ENCODE results near the gene PCDHA5.
"Not testable (repeated sequence)": the region's sequence is repeated elsewhere in the genome, so short reads cannot be mapped to it uniquely, and the experiment has no call there.

PCDHA5 gene

DNA sequence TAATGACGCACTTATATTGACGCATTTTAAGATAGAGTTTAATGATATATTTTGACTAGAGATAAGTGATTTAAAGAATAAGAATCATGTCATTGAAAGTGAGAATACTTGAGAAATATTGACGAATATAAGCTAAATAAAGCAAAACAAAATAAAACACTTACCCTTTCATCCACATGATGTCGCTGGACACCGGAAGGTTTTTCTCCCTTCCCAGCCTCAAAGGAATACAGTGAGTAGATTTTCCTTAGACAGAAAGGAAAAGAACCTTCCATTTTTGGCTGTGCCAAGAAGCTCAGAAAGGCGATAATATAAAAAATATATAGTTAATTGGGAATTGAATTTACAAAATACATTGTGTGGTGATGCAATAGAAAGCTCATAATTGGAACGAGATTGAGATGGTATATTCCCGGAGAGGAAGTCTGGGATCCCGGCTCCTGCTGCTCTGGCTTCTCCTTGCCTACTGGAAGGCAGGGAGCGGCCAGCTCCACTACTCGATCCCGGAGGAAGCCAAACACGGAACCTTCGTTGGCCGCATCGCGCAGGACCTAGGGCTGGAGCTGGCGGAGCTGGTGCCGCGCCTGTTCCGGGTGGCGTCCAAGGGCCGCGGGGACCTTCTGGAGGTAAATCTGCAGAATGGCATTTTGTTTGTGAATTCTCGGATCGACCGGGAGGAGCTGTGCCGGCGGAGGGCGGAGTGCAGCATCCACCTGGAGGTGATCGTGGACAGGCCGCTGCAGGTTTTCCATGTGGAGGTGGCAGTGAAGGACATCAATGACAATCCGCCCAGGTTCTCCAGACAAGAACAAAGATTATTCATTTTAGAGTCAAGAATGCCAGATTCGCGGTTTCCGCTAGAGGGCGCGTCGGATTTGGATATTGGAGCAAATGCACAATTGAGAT lies at the start of gene PCDHA5:
Gene PCDHA5, plus strand, starts transcription at position 239 of the 906 bp plus-strand sequence.
- no peak for DNase-seq (ENCODE audit: low read depth)

DNA sequence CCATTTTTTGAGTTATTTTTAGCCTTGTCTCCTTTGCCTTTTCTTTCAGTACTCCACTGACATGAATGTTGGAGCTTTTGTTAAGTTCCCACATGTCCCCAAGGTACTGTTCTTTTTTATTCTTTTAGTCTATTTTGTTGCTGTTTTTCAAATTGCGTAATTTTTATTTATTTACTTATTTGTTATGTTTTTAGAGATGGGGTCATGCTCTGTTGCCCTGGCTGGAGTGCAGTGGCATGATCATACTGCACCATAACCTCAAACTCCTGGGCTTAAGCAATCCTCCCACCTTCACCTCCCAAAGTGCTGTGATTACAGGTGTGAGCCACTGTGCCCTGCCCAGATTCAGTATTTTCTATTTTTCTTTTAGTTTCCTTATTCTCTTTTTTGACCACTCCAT lies 40.9 kb upstream of the PCDHA5 start:
- no peak for DNase-seq (ENCODE audit: low read depth)

DNA sequence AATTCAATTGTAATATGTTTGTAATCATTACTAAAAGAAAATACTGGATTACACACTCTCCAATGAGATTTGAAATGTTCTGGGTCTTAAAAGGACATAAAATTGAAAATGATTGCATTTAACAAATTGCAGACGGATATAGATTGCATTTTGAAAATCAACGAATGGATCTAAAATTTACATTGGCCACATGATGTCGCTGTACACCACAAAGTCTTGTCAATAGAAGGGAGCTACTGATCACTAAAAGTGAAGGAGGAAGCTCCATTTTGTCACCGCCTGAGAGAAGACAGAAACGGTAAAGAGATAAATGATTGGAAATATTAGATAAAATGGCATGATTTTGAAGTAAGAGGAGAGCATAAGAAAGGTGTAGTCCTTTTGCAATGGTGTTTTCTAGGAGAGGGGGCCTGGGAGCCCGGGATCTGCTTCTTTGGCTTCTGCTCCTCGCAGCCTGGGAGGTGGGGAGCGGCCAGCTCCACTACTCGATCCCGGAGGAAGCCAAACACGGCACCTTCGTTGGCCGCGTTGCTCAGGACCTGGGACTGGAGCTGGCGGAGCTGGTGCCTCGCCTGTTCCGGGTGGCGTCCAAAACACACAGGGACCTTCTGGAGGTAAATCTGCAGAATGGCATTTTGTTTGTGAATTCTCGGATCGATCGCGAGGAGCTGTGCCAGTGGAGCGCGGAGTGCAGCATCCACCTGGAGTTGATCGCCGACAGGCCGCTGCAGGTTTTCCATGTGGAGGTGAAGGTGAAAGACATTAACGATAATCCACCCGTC lies 35.3 kb upstream of the PCDHA5 start, which contains the start of gene PCDHA1:
Gene PCDHA1, plus strand, starts transcription at position 236 of the 782 bp plus-strand sequence.
- DNase-seq (ENCODE audit: low read depth): no peak

DNA sequence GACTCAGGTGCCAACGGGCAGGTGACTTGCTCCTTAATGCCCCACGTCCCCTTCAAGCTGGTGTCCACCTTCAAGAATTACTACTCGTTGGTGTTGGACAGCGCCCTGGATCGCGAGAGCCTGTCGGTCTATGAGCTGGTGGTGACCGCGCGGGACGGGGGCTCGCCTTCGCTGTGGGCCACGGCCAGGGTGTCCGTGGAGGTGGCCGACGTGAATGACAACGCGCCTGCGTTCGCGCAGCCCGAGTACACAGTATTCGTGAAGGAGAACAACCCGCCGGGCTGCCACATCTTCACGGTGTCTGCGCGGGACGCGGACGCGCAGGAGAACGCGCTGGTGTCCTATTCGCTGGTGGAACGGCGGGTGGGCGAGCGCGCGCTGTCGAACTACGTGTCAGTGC lies 34.0 kb upstream of the PCDHA5 start:
- DNase-seq (ENCODE audit: low read depth): not testable (repeated sequence)

DNA sequence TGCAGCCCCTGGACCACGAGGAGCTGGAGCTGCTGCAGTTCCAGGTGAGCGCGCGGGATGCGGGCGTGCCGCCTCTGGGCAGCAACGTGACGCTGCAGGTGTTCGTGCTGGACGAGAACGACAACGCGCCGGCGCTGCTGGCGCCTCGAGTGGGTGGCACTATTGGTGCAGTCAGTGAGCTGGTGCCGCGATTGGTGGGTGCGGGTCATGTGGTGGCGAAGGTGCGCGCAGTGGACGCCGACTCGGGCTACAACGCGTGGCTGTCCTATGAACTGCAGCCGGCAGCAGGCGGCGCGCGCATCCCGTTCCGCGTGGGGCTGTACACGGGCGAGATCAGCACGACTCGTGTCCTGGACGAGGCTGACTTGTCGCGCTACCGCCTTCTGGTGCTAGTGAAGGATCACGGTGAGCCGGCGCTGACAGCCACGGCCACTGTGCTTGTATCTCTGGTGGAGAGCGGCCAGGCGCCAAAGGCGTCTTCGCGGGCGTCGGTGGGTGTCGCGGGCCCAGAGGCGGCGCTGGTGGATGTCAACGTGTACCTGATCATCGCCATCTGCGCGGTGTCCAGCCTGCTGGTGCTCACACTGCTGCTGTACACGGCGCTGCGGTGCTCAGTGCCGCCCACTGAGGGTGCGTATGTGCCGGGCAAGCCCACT lies 33.4 kb upstream of the PCDHA5 start:
- not testable (repeated sequence) for DNase-seq (ENCODE audit: low read depth)

DNA sequence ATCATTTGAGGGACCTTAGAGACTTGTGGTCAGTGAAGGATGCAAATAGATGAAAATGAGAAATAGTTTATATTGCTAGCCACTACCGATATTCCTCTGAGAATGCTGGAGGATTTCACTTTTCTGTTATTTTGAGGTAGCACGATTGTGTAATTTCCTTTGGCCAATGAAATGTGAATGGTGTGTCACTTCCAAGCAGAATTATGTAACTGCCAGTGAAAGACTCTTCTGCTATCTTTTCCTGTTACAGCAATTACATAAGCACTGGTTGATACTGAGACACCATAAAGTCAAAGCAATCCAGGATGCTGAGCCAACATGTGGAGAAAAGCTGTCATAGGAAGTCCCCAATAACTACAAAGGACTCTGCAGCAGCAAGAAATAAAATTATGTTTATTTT lies 30.3 kb upstream of the PCDHA5 start:
- DNase-seq (ENCODE audit: low read depth): no peak

DNA sequence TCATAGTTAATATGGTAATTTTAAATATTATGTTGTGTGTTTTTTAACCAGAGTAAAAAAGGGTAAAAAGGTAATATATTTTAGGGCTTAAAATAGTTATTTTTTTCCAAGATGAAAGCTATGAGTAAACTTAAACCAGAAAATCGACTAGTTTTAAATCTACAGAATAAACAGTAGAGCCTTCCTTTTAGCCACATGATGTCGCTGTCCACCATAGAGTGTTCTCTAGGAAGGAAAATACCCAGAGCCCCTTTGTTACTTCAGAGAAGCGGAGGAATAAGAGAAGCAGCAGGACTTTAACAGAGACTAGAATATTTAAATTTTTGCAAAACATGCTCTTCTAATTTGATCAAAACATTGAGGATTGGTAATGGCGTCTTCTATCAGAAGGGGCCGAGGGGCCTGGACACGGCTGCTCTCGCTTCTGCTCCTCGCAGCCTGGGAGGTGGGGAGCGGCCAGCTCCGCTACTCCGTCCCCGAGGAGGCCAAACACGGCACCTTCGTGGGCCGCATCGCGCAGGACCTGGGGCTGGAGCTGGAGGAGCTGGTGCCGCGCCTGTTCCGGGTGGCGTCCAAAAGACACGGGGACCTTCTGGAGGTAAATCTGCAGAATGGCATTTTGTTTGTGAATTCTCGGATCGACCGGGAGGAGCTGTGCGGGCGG lies 26.7 kb upstream of the PCDHA5 start, which contains the start of gene PCDHA2:
Gene PCDHA2, plus strand, starts transcription at position 258 of the 664 bp plus-strand sequence.
- DNase-seq (ENCODE audit: low read depth): no peak

DNA sequence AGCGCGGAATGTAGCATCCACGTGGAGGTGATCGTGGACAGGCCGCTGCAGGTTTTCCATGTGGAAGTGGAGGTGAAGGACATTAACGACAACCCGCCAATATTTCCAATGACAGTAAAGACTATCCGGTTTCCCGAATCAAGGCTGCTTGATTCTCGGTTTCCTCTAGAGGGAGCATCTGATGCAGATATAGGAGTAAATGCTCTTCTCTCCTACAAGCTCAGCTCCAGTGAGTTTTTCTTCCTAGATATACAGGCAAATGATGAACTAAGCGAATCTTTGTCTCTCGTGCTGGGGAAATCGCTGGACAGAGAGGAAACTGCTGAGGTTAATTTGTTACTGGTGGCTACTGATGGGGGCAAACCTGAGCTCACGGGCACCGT lies 26.2 kb upstream of the PCDHA5 start:
- no peak for DNase-seq (ENCODE audit: low read depth)

DNA sequence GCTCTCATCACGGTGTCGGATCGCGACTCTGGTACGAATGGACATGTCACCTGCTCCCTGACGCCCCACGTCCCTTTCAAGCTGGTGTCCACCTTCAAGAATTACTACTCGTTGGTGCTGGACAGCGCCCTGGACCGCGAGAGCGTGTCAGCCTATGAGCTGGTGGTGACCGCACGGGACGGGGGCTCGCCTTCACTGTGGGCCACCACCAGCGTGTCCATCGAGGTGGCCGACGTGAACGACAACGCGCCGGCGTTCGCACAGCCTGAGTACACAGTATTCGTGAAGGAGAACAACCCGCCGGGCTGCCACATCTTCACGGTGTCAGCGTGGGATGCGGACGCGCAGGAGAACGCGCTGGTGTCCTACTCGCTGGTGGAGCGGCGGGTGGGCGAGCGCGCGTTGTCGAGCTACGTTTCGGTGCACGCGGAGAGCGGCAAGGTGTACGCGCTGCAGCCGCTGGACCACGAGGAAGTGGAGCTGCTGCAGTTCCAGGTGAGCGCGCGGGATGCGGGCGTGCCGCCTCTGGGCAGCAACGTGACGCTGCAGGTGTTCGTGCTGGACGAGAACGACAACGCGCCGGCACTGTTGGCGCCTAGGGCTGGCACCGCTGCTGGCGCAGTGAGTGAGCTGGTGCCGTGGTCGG lies 25.2 kb upstream of the PCDHA5 start:
- DNase-seq (ENCODE audit: low read depth): not testable (repeated sequence)

DNA sequence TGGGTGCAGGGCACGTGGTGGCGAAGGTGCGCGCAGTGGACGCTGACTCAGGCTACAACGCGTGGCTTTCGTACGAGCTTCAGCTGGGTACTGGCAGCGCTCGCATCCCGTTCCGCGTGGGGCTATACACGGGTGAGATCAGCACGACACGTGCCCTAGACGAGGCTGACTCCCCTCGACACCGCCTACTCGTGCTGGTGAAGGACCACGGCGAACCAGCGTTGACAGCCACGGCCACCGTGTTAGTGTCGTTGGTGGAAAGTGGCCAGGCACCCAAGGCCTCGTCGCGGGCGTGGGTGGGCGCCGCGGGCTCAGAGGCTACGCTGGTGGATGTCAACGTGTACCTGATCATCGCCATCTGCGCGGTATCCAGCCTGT lies 24.7 kb upstream of the PCDHA5 start:
- no peak for DNase-seq (ENCODE audit: low read depth)

DNA sequence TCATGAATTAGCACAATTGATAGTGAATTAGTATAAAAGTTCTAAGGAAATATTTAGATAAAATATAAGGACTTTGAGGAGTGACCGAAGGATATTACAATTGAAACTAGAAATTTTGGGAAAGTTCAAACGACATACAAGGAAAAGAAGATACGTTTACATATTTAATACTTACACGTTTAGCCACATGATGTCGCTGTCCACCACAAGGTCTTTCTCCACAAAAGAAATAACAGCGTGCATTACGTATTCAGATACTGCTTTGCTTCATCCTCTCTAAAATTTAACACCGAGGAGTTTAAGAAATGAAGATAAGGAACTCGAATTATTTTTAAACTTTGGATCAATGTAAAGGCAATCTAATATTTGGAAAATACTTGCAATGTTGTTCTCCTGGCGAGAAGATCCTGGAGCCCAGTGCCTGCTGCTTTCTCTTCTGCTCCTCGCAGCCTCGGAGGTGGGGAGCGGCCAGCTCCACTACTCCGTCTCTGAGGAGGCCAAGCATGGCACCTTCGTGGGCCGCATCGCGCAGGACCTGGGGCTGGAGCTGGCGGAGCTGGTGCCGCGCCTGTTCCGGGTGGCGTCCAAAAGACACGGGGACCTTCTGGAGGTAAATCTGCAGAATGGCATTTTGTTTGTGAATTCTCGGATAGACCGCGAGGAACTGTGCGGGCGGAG lies 20.5 kb upstream of the PCDHA5 start, which contains the start of gene PCDHA3:
Gene PCDHA3, plus strand, starts transcription at position 242 of the 678 bp plus-strand sequence.
- no peak for DNase-seq (ENCODE audit: low read depth)

DNA sequence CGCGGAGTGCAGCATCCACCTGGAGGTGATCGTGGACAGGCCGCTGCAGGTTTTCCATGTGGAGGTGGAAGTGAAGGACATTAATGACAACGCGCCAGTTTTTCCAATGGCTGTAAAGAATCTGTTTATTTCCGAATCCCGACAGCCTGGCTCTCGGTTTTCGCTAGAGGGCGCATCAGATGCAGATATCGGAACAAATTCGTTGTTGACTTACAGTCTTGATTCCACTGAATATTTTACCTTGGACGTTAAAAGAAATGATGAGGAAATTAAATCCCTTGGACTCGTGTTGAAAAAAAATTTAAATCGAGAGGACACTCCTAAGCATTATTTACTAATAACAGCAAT lies 19.9 kb upstream of the PCDHA5 start:
- DNase-seq (ENCODE audit: low read depth): no peak

DNA sequence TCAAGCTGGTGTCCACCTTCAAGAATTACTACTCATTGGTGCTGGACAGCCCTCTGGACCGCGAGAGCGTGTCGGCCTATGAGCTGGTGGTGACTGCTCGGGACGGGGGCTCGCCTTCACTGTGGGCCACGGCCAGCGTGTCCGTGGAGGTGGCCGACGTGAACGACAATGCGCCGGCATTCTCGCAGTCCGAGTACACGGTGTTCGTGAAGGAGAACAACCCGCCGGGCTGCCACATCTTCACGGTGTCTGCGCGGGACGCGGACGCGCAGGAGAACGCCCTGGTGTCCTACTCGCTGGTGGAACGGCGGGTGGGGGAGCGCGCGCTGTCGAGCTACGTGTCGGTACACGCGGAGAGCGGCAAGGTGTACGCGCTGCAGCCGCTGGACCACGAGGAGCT lies 19.0 kb upstream of the PCDHA5 start:
- not testable (repeated sequence) for DNase-seq (ENCODE audit: low read depth)

DNA sequence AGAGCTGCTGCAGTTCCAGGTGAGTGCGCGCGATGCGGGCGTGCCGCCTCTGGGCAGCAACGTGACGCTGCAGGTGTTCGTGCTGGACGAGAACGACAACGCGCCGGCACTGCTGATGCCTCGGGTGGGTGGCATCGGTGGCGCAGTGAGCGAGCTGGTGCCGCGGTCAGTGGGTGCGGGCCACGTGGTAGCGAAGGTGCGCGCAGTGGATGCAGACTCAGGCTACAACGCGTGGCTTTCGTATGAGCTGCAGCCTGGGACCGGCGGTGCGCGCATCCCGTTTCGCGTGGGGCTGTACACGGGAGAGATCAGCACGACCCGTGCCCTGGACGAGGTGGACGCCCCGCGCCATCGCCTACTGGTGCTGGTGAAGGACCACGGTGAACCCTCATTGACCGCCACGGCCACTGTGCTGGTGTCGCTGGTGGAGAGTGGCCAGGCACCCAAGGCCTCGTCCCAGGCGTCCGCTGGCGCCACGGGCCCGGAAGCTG lies 18.6 kb upstream of the PCDHA5 start:
- DNase-seq (ENCODE audit: low read depth): no peak

DNA sequence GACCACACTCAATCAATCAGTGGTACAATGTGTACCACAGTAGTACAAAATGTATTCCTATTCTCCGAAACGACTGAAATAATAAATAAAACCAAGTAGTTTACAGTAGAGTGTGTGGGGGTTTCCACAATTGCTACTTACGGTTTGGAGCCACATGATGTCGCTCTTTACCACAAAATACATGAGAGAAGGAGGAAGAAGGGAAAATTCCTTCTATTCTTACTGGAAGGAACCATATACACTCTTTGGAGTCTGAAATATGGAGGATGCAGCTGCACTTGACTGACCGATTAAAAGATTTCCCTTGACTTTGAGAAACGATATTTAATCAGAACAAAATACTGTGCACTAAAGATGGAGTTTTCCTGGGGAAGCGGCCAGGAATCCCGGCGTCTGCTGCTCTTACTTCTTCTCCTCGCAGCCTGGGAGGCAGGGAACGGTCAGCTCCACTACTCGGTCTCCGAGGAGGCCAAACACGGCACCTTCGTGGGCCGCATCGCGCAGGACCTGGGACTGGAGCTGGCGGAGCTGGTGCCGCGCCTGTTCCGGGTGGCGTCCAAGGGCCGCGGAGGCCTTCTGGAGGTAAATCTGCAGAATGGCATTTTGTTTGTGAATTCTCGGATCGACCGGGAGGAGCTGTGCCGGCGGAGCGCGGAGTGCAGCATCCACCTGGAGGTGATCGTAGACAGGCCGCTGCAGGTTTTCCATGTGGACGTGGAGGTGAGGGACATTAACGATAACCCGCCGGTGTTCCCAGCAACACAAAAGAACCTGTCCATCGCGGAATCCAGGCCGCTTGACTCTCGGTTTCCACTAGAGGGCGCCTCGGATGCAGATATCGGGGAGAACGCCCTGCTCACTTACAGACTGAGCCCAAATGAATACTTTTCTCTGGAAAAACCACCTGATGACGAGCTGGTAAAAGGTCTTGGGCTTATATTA lies 14.3 kb upstream of the PCDHA5 start, which contains the start of gene PCDHA4:
Gene PCDHA4, plus strand, starts transcription at position 235 of the 942 bp plus-strand sequence.
- DNase-seq (ENCODE audit: low read depth): no peak

DNA sequence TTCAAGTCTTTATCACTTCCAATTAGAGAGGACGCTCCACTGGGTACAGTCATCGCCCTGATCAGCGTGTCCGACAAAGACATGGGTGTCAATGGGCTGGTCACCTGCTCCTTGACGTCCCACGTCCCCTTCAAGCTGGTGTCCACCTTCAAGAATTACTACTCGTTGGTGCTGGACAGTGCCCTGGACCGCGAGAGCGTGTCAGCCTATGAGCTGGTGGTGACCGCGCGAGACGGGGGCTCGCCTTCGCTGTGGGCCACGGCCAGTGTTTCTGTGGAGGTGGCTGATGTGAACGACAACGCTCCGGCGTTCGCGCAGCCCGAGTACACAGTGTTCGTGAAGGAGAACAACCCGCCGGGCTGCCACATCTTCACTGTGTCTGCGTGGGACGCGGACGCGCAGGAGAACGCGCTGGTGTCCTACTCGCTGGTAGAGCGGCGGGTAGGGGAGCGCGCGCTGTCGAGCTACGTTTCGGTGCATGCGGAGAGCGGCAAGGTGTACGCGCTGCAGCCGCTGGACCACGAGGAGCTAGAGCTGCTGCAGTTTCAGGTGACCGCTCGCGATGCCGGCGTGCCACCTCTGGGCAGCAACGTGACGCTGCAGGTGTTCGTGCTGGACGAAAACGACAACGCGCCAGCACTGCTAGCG lies 13.0 kb upstream of the PCDHA5 start:
- not testable (repeated sequence) for DNase-seq (ENCODE audit: low read depth)

DNA sequence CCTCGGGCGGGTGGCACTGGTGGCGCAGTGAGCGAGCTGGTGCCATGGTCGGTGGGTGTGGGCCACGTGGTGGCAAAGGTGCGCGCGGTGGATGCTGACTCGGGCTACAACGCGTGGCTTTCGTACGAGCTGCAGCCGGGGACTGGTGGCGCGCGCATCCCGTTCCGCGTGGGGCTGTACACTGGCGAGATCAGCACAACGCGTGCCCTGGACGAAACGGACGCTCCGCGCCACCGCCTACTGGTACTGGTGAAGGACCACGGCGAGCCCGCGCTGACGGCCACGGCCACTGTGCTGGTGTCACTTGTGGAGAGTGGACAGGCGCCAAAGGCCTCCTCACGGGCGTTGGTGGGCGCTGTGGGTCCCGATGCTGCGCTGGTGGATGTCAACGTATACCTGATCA lies 12.5 kb upstream of the PCDHA5 start:
- no peak for DNase-seq (ENCODE audit: low read depth)

DNA sequence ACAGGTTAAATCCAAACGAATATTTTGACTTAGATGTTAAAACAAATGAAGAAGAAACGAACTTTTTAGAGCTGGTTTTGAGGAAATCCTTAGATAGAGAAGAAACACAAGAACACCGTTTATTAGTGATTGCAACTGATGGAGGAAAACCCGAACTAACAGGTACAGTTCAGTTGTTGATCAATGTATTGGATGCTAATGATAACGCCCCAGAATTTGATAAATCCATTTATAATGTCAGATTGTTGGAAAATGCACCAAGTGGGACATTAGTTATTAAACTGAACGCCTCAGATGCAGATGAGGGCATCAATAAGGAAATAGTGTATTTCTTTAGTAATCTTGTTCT lies 842 bp downstream of the PCDHA5 start:
- no peak for DNase-seq (ENCODE audit: low read depth)

DNA sequence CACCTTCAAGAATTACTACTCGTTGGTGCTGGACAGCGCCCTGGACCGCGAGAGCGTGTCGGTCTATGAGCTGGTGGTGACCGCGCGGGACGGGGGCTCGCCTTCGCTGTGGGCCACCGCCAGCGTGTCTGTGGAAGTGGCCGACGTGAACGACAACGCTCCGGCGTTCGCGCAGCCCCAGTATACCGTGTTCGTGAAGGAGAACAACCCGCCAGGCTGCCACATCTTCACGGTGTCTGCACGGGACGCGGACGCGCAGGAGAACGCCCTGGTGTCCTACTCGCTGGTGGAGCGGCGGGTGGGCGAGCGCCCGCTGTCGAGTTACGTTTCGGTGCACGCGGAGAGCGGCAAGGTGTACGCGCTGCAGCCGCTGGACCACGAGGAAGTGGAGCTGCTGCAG lies 1.6 kb downstream of the PCDHA5 start:
- not testable (repeated sequence) for DNase-seq (ENCODE audit: low read depth)
